AG09319 (cell line): ENCODE results near the gene LTK.

Experiments
- DNase-seq: peaks from one replicate; pipeline ENCODE4 v3.0.0-alpha.2; 2010; ENCODE audit warnings: low read depth; ENCODE audit errors: extremely low read depth
- TF ChIP-seq, protein P1 (sequence below): IDR thresholded peaks from 2 replicates; pipeline ENCODE4 v1.5.1; 2011; ENCODE audit warnings: low read depth, mild to moderate bottlenecking, inconsistent platforms, low read length, moderate library complexity

LTK gene

GRCh38 chr15:41503669-41504010, 10.0 kb downstream of the LTK start:
- DNase-seq: no peak

GRCh38 chr15:41502795-41503668, 10.6 kb downstream of the LTK start:
- DNase-seq: no peak
- TF ChIP-seq, protein P1, sequence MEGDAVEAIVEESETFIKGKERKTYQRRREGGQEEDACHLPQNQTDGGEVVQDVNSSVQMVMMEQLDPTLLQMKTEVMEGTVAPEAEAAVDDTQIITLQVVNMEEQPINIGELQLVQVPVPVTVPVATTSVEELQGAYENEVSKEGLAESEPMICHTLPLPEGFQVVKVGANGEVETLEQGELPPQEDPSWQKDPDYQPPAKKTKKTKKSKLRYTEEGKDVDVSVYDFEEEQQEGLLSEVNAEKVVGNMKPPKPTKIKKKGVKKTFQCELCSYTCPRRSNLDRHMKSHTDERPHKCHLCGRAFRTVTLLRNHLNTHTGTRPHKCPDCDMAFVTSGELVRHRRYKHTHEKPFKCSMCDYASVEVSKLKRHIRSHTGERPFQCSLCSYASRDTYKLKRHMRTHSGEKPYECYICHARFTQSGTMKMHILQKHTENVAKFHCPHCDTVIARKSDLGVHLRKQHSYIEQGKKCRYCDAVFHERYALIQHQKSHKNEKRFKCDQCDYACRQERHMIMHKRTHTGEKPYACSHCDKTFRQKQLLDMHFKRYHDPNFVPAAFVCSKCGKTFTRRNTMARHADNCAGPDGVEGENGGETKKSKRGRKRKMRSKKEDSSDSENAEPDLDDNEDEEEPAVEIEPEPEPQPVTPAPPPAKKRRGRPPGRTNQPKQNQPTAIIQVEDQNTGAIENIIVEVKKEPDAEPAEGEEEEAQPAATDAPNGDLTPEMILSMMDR: no peak

More at GRCh38 chr15:41503669-41504010, 10.0 kb downstream of the LTK start:
- TF ChIP-seq, protein P1: no peak

GRCh38 chr15:41501931-41502794, 11.5 kb downstream of the LTK start:
- DNase-seq: no peak
- TF ChIP-seq, protein P1: no peak

DNA sequence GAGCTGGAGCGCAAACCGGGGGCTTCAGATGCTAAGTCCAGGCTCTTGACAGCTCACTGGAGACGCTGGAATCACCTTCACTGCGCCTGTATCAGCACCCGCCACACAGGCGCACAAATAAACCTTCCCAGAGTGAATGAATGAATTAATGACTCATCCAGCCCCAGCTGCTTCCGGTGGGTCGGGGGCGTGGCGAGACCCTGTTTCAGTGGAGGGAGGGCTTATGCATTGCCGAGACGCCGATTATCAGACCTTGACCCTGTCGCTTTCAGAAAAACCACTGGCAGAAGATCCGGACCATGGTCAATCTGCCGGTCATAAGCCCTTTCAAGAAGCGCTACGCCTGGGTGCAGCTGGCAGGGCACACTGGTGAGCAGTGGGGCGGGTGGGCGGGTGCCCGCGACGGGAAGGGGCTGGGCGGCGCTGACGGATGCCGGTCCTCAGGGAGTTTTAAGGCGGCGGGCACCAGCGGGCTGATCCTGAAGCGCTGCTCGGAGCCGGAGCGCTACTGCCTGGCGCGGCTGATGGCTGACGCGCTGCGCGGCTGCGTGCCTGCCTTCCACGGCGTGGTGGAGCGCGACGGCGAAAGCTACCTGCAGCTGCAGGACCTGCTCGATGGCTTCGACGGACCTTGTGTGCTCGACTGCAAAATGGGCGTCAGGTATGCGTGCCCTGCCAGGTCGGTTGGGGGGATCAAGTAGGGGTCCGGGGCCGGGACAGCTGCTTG, 12.3 kb downstream of the LTK start:
- DNase-seq: no peak
- TF ChIP-seq, protein P1: no peak

DNA sequence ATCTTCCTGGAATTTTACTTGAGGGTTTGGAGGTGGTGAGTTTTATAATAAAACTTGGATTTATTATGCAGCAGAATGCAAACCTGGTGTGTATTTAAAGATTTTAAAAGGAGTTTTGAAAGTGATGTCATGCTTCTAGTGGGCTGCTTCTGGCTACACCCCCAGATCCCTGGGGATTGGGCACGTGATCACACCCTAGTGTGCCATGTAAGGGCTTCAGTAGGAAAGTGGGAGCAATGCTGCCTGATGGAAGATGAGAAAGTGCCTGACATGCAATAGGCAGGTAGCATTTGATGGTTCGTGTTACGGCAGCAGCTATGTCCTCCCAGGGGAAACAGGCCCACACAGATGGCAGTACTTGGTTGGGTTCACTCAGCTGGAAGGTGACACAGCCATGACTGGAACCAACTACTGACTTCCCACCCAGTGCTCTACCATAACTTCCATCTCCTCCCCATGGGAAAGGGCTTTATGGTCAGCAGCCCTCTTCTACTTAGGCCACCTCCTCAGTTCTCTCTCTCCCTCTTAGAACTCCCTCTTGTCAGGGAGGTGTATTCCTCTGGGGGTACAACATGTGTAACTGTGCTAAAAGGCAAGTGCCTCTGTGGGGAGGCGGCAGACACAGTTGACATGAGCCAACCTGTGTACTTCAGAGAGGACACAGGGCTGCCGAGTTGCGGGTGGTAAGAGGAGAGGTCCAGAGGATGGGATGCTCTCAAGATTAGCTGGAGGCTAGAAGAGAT, 14.3 kb downstream of the LTK start:
- DNase-seq: no peak
- TF ChIP-seq, protein P1: no peak

- TF ChIP-seq, protein P1: no peak
- DNase-seq: no peak
Observed at GRCh38 chr15:41498657-41499056, 15.0 kb downstream of the LTK start.
